ENCODE measurements around the gene TTYH3. TPM values are rescaled to one million over a fixed set of nuclear protein-coding genes. Genes with fewer than 3 reads are reported as not detected.

TTYH3 gene
- total and polyA plus RNA-seq, 2 experiments from 2014 or later: 46.3 to 108 TPM

GRCh38 chr7:2585446-2585845 is 46.3 kb upstream of the TTYH3 start:
- WGBS (ENCODE audit: low lambda C conversion rate, missing lambda C conversion rate): 93% methylated on average over 19 of the region's 19 CpGs

GRCh38 chr7:2586326-2587020 is 45.3 kb upstream of the TTYH3 start:
- no peaks in the 10 kb centered on the region for H4K20me1 ChIP-seq (ENCODE audit: insufficient read depth, poor library complexity, severe bottlenecking)
- no peaks in the 10 kb centered on the region for H3K9me2 ChIP-seq (replicated peaks; ENCODE audit: insufficient read depth)
- H2AFZ ChIP-seq: no peak overlapping the region
- TF ChIP-seq EZH2phosphoT487 (IDR thresholded peaks at IDR 0.05; ENCODE audit: low read depth, severe bottlenecking, unreplicated experiment) (no peak), CTCF (IDR thresholded peaks at IDR 0.05; ENCODE audit: poor library complexity) (no peak), EZH2 (IDR thresholded peaks at IDR 0.05; ENCODE audit: borderline replicate concordance) (no peak)
- H3K36me3 ChIP-seq (replicated peaks; ENCODE audit: insufficient read depth, low read depth): no peaks in the 10 kb centered on the region
- H3K79me2 ChIP-seq: no peaks in the 10 kb centered on the region
- no peak for DNase-seq (ENCODE audit: low spot score)
- no peak overlapping the region for H3K4me2 ChIP-seq
- H3K4me1 ChIP-seq (ENCODE audit: insufficient read depth): no peaks in the 10 kb centered on the region
- H3K9me3 ChIP-seq (ENCODE audit: low read depth): no peaks in the 10 kb centered on the region
- H3K4me3 ChIP-seq: no peak overlapping the region
- WGBS (ENCODE audit: low lambda C conversion rate, missing lambda C conversion rate): 95% methylated on average over 24 of the region's 24 CpGs
- H3K27ac ChIP-seq: no peak overlapping the region
- no peaks in the 10 kb centered on the region for H3K27me3 ChIP-seq

More at GRCh38 chr7:2585446-2585845, 46.3 kb upstream of the TTYH3 start:
- H3K4me3 ChIP-seq: no peak overlapping the region
- no peak overlapping the region for H3K4me2 ChIP-seq
- H3K27ac ChIP-seq: no peak overlapping the region
- H3K79me2 ChIP-seq: no peaks in the 10 kb centered on the region
- H4K20me1 ChIP-seq (ENCODE audit: insufficient read depth, poor library complexity, severe bottlenecking): no peaks in the 10 kb centered on the region
- no peaks in the 10 kb centered on the region for H3K9me2 ChIP-seq (replicated peaks; ENCODE audit: insufficient read depth)
- no peaks in the 10 kb centered on the region for H3K4me1 ChIP-seq (ENCODE audit: insufficient read depth)
- DNase-seq (ENCODE audit: low spot score): no peak
- no peak for TF ChIP-seq EZH2phosphoT487 (IDR thresholded peaks at IDR 0.05; ENCODE audit: low read depth, severe bottlenecking, unreplicated experiment)
- TF ChIP-seq CTCF (IDR thresholded peaks at IDR 0.05; ENCODE audit: poor library complexity): no peak
- no peak for TF ChIP-seq EZH2 (IDR thresholded peaks at IDR 0.05; ENCODE audit: borderline replicate concordance)
- H3K36me3 ChIP-seq (replicated peaks; ENCODE audit: insufficient read depth, low read depth): no peaks in the 10 kb centered on the region
- H3K9me3 ChIP-seq (ENCODE audit: low read depth): no peaks in the 10 kb centered on the region
- no peak overlapping the region for H2AFZ ChIP-seq
- H3K27me3 ChIP-seq: no peaks in the 10 kb centered on the region

- WGBS (ENCODE audit: low lambda C conversion rate, missing lambda C conversion rate): 95% methylated on average over 7 of the region's 9 CpGs
- H3K27me3 ChIP-seq: no peaks in the 10 kb centered on the region
- no peaks in the 10 kb centered on the region for H3K79me2 ChIP-seq
- no peaks in the 10 kb centered on the region for H3K4me1 ChIP-seq (ENCODE audit: insufficient read depth)
- H3K4me2 ChIP-seq: no peak overlapping the region
- no peaks in the 10 kb centered on the region for H3K9me2 ChIP-seq (replicated peaks; ENCODE audit: insufficient read depth)
- DNase-seq (ENCODE audit: low spot score): no peak
- no peaks in the 10 kb centered on the region for H3K9me3 ChIP-seq (ENCODE audit: low read depth)
- no peaks in the 10 kb centered on the region for H4K20me1 ChIP-seq (ENCODE audit: insufficient read depth, poor library complexity, severe bottlenecking)
- TF ChIP-seq CTCF (IDR thresholded peaks at IDR 0.05; ENCODE audit: poor library complexity) (no peak), EZH2 (IDR thresholded peaks at IDR 0.05; ENCODE audit: borderline replicate concordance) (no peak), EZH2phosphoT487 (IDR thresholded peaks at IDR 0.05; ENCODE audit: low read depth, severe bottlenecking, unreplicated experiment) (no peak)
- H3K27ac ChIP-seq: no peak overlapping the region
- no peak overlapping the region for H2AFZ ChIP-seq
- H3K4me3 ChIP-seq: no peak overlapping the region
- no peaks in the 10 kb centered on the region for H3K36me3 ChIP-seq (replicated peaks; ENCODE audit: insufficient read depth, low read depth)
Observed at GRCh38 chr7:2587134-2587533, 44.7 kb upstream of the TTYH3 start.

Measured in hepatocyte (in vitro differentiated cells).